ENCODE data around the gene PLEKHH1.
"Not testable (repeated sequence)": the region's sequence is repeated elsewhere in the genome, so short reads cannot be mapped to it uniquely, and the experiment has no call there.

Gene PLEKHH1

DNA sequence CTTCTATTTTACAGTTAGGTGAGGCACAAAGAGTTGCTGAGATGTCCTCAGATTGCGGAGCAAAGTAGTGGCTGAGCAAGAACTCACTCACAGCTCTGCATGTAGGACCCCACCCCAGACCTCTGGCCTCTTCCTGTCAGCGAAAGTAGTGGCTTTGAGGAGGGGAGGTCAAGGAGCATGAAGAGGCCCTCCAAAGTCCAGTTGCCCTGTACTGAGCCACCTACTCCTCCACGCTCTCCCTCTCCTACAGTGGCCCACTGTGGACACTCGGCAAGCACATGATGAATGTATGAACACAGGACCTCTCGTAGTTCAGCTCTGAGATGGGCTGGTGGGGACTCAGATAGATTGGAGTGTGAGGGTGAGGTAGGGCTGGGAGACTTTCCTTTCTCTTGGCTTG, 5.3 kb upstream of the PLEKHH1 start:
- Histone ChIP-seq H3K9me3 (ENCODE audit: low read length) (no peaks in the 10 kb centered on the region), H3K4me3 (ENCODE audit: low read length) (no peak overlapping the region), H3K36me3 (ENCODE audit: insufficient read depth, low read length) (no peaks in the 10 kb centered on the region), H3K4me1 (ENCODE audit: insufficient read depth, low read length) (peaks cover 16% of the 10 kb centered on the region), H2AFZ (ENCODE audit: low read depth, low read length) (no peak overlapping the region), H3K27me3 (ENCODE audit: insufficient read depth, low read length) (peaks cover 17% of the 10 kb centered on the region)

- H3K4me3 ChIP-seq (ENCODE audit: low read length), result no peak overlapping the region
- no peaks in the 10 kb centered on the region for H3K36me3 ChIP-seq (ENCODE audit: insufficient read depth, low read length)
- no peak overlapping the region for H2AFZ ChIP-seq (ENCODE audit: low read depth, low read length)
- H3K4me1 ChIP-seq (ENCODE audit: insufficient read depth, low read length), result peaks cover 15% of the 10 kb centered on the region
- H3K9me3 ChIP-seq (ENCODE audit: low read length), result no peaks in the 10 kb centered on the region
- peaks cover 17% of the 10 kb centered on the region for H3K27me3 ChIP-seq (ENCODE audit: insufficient read depth, low read length)
These were observed 4.8 kb upstream of the PLEKHH1 start for GRCh38 chr14:67528276-67528675.

GRCh38 chr14:67529947-67530935, 2.8 kb upstream of the PLEKHH1 start:
- H3K27me3 ChIP-seq (ENCODE audit: insufficient read depth, low read length), result peaks cover 17% of the 10 kb centered on the region
- no peaks in the 10 kb centered on the region for H3K36me3 ChIP-seq (ENCODE audit: insufficient read depth, low read length)
- peaks cover 4% of the 10 kb centered on the region for H3K4me1 ChIP-seq (ENCODE audit: insufficient read depth, low read length)
- no peak overlapping the region for H2AFZ ChIP-seq (ENCODE audit: low read depth, low read length)
- no peak overlapping the region for H3K4me3 ChIP-seq (ENCODE audit: low read length)
- no peaks in the 10 kb centered on the region for H3K9me3 ChIP-seq (ENCODE audit: low read length)

DNA sequence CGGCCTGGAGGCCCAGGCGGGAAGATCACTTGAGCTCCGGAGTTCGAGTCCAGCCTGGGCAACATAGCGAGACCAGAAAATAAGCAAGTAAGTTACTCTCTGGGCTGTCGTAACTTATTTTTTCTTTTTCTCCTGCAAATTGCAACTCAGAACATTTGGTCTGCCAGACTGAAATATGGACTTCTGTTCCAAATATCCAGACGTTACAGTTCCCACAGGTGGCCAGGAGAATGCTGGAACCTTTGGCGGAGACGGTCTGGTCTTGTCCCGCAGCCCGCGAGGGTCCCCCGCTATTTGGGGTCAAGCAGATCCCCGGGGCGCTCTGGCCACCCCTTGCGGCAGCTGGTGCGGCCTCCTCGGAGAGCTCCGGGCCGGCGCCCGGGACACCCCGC, 488 bp upstream of the PLEKHH1 start:
- H3K27me3 ChIP-seq (ENCODE audit: insufficient read depth, low read length), result peaks cover 17% of the 10 kb centered on the region
- peaks cover 4% of the 10 kb centered on the region for H3K4me1 ChIP-seq (ENCODE audit: insufficient read depth, low read length)
- H3K9me3 ChIP-seq (ENCODE audit: low read length), result no peaks in the 10 kb centered on the region
- peak overlapping the region; percentile 96 for H2AFZ ChIP-seq (ENCODE audit: low read depth, low read length)
- no peaks in the 10 kb centered on the region for H3K36me3 ChIP-seq (ENCODE audit: insufficient read depth, low read length)
- peak overlapping the region; percentile 66 for H3K4me3 ChIP-seq (ENCODE audit: low read length)

DNA sequence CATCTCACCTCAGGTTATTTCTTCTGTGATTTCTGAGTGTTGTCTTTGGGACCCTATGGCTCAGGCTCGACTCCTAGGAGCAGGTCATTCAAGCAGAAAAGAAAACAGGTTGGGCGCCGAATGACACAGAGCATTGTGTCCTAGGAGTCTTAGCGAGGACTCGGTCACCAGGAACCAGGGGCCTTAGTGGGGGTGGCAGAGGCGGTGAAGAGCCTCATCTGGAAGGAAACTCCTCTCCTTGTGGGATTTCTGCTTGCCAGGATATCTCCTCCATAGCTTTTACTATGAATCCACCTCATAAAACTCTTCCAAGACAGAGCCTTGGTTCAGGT, 630 bp downstream of the PLEKHH1 start:
- Histone ChIP-seq H3K9me3 (ENCODE audit: low read length) (no peaks in the 10 kb centered on the region), H3K4me1 (ENCODE audit: insufficient read depth, low read length) (peaks cover 7% of the 10 kb centered on the region), H3K4me3 (ENCODE audit: low read length) (peak overlapping the region; percentile 66), H3K27me3 (ENCODE audit: insufficient read depth, low read length) (peaks cover 17% of the 10 kb centered on the region), H3K36me3 (ENCODE audit: insufficient read depth, low read length) (no peaks in the 10 kb centered on the region), H2AFZ (ENCODE audit: low read depth, low read length) (peak overlapping the region; percentile 96)

GRCh38 chr14:67536087-67536486, 3.0 kb downstream of the PLEKHH1 start:
- Histone ChIP-seq H2AFZ (ENCODE audit: low read depth, low read length) (no peak overlapping the region), H3K4me1 (ENCODE audit: insufficient read depth, low read length) (peaks cover 17% of the 10 kb centered on the region), H3K9me3 (ENCODE audit: low read length) (no peaks in the 10 kb centered on the region), H3K36me3 (ENCODE audit: insufficient read depth, low read length) (no peaks in the 10 kb centered on the region), H3K27me3 (ENCODE audit: insufficient read depth, low read length) (peaks cover 2% of the 10 kb centered on the region), H3K4me3 (ENCODE audit: low read length) (no peak overlapping the region)

GRCh38 chr14:67537736-67538135, 4.6 kb downstream of the PLEKHH1 start:
- no peaks in the 10 kb centered on the region for H3K27me3 ChIP-seq (ENCODE audit: insufficient read depth, low read length)
- H3K4me3 ChIP-seq (ENCODE audit: low read length), result no peak overlapping the region
- no peaks in the 10 kb centered on the region for H3K9me3 ChIP-seq (ENCODE audit: low read length)
- H3K36me3 ChIP-seq (ENCODE audit: insufficient read depth, low read length), result no peaks in the 10 kb centered on the region
- no peak overlapping the region for H2AFZ ChIP-seq (ENCODE audit: low read depth, low read length)
- H3K4me1 ChIP-seq (ENCODE audit: insufficient read depth, low read length), result peaks cover 17% of the 10 kb centered on the region

GRCh38 chr14:67538501-67538900, 5.4 kb downstream of the PLEKHH1 start:
- H3K27me3 ChIP-seq (ENCODE audit: insufficient read depth, low read length), result no peaks in the 10 kb centered on the region
- no peak overlapping the region for H3K4me3 ChIP-seq (ENCODE audit: low read length)

DNA sequence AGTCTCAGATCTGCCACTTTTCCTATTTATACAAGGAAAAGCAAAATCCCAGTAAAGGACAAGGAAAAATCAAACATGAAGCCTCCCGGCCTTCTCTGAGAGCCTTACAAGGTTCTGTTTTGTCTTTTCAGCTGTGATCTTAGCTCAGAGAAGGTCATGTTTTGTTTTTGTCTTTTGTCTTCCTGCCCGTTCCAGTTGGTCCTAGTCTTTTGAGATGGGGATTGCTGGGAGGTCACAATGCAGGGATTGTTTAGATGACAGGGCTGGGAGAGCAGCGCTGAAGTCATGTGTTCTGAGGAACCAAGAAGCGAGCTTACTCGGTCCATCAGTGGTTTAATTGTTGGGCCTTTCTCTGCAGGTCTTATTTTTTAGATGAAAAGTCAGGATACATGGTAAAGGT, 6.0 kb downstream of the PLEKHH1 start:
- peak overlapping the region; percentile 8 for H2AFZ ChIP-seq (ENCODE audit: low read depth, low read length)
- peaks cover 13% of the 10 kb centered on the region for H3K4me1 ChIP-seq (ENCODE audit: insufficient read depth, low read length)
- no peaks in the 10 kb centered on the region for H3K9me3 ChIP-seq (ENCODE audit: low read length)
- H3K27me3 ChIP-seq (ENCODE audit: insufficient read depth, low read length), result no peaks in the 10 kb centered on the region
- no peak overlapping the region for H3K4me3 ChIP-seq (ENCODE audit: low read length)
- H3K36me3 ChIP-seq (ENCODE audit: insufficient read depth, low read length), result peaks cover 4% of the 10 kb centered on the region

More at GRCh38 chr14:67538501-67538900, 5.4 kb downstream of the PLEKHH1 start:
- Histone ChIP-seq H3K36me3 (ENCODE audit: insufficient read depth, low read length) (peaks cover 4% of the 10 kb centered on the region), H3K4me1 (ENCODE audit: insufficient read depth, low read length) (peaks cover 16% of the 10 kb centered on the region), H3K9me3 (ENCODE audit: low read length) (no peaks in the 10 kb centered on the region), H2AFZ (ENCODE audit: low read depth, low read length) (no peak overlapping the region)

DNA sequence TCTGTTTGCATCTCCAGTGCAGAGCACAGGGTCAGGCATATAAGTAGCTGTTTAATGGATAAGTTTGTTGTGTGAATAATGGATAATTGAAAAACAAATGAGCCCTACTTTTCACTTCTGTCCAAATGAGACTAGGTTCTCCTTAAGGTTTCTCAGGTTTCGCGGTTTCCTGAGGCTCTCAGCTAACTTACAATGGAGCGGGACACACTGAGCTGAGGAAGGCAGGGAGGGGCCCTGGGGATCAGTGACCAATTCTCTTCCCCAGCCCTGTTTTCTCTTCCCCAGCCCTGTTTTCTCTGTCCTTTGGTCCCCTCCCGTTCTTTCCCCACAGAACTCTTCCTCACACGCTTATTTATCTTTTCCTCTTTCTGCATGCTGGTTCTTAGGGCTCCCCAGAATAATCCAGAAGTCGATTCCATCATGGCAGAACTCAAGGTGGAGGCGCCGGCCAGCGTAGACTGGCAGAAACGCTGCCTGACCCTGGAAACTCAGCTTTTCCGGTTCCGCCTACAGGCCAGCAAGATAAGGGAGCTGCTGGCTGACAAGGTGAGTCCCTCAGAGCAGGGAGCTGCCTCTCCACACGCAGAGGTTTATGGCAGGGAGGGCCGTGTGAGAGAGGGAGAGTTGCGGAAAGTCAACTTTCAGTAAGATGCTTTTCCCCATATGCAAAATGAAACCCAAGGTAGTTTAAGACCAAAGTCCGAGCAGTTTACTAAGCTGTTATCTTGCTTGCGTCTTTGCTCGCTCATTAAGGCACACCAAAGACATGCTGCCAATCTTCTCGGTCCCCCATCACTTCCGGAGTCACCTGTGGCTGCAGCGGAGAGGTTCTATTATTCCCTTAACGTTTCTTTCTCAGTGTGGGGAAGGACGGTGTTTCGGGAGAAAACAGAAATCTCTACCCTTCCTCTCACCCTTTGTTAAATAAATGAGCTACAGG, 8.6 kb downstream of the PLEKHH1 start:
- peaks cover 6% of the 10 kb centered on the region for H3K36me3 ChIP-seq (ENCODE audit: insufficient read depth, low read length)
- no peak overlapping the region for H2AFZ ChIP-seq (ENCODE audit: low read depth, low read length)
- H3K4me1 ChIP-seq (ENCODE audit: insufficient read depth, low read length), result peaks cover 13% of the 10 kb centered on the region
- H3K4me3 ChIP-seq (ENCODE audit: low read length), result no peak overlapping the region
- H3K9me3 ChIP-seq (ENCODE audit: low read length), result peaks cover 7% of the 10 kb centered on the region
- no peaks in the 10 kb centered on the region for H3K27me3 ChIP-seq (ENCODE audit: insufficient read depth, low read length)

- H3K4me1 ChIP-seq (ENCODE audit: insufficient read depth, low read length), result peaks cover 13% of the 10 kb centered on the region
- H3K36me3 ChIP-seq (ENCODE audit: insufficient read depth, low read length); H3K9me3 ChIP-seq (ENCODE audit: low read length); H3K27me3 ChIP-seq (ENCODE audit: insufficient read depth, low read length); H3K4me3 ChIP-seq (ENCODE audit: low read length); H2AFZ ChIP-seq (ENCODE audit: low read depth, low read length): not testable (repeated sequence)
These were observed 9.5 kb downstream of the PLEKHH1 start for GRCh38 chr14:67542620-67543019.

DNA sequence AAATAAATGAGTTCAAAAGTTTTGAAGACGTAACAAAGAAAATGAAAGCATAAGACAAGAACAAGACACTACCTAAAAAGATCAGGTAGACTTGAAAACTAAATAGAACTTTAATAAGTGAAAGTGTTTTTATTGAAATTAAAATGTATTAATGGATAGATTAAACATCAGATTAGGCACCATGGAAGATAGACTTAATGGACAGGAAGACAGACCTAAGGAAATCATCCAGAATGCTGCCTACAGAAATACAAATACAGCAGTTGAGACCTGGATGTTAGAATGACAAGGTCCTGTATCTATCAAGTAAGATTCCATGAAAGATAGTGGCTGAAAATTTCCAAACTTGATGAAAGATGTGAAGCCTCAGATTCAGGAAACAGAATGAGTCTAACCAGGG, 11.5 kb downstream of the PLEKHH1 start:
- Histone ChIP-seq H2AFZ (ENCODE audit: low read depth, low read length) (no peak overlapping the region), H3K27me3 (ENCODE audit: insufficient read depth, low read length) (no peaks in the 10 kb centered on the region), H3K9me3 (ENCODE audit: low read length) (peaks cover 7% of the 10 kb centered on the region), H3K4me1 (ENCODE audit: insufficient read depth, low read length) (peaks cover 1% of the 10 kb centered on the region), H3K36me3 (ENCODE audit: insufficient read depth, low read length) (peaks cover 6% of the 10 kb centered on the region), H3K4me3 (ENCODE audit: low read length) (no peak overlapping the region)

DNA sequence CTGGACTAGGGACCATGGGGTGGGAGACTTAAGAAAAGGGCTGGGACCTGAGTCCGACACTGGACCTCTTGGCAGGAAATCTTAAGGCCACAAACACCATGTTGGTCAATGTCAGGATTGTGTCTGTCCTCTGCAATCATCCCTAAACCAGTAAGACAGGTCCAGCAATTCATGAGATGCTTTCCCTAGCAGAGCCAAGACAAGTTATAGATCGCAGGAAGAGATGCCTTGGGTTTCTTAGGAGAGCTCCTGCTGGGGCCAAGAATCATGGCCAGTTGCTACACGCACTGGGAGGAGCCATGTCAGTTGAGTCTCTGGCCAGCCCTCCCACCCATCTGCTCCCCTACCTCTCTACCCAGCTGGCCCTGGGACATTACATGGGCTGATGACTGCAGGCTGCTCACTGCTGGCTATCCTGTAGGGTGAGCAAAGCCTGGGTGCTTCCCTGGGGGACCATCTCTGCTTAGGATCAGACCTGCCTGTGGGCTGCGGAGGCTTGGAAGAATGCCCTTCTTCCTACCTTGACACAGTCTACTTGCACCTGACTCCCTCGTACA, 14.2 kb downstream of the PLEKHH1 start:
- Histone ChIP-seq H3K27me3 (ENCODE audit: insufficient read depth, low read length) (no peaks in the 10 kb centered on the region), H3K36me3 (ENCODE audit: insufficient read depth, low read length) (peaks cover 6% of the 10 kb centered on the region), H3K4me1 (ENCODE audit: insufficient read depth, low read length) (no peaks in the 10 kb centered on the region), H3K4me3 (ENCODE audit: low read length) (no peak overlapping the region), H2AFZ (ENCODE audit: low read depth, low read length) (no peak overlapping the region), H3K9me3 (ENCODE audit: low read length) (peaks cover 7% of the 10 kb centered on the region)
